ENCODE results near the gene ABCF3. TPM values are rescaled to one million over a fixed set of nuclear protein-coding genes. Genes with fewer than 3 reads are reported as not detected.
"Not testable (repeated sequence)": the region's sequence is repeated elsewhere in the genome, so short reads cannot be mapped to it uniquely, and the experiment has no call there.

The ABCF3 gene
- total RNA-seq (2014; rRNA removed; shearing (Covaris generic)): 27.4 and 43.4 TPM in 2 replicates

GRCh38 chr3:184186184-184186901 is at the start of gene ABCF3:
Gene ABCF3, plus strand, starts transcription at chr3:184186199. Its CDS starts 9 bp downstream, at chr3:184186208.
- DNase-seq (ENCODE audit: low read depth): peak; percentile 51

- DNase-seq (ENCODE audit: low read depth): no peak
These were observed 45.6 kb upstream of the ABCF3 start for GRCh38 chr3:184140436-184140835.

GRCh38 chr3:184142199-184142598 is 43.8 kb upstream of the ABCF3 start:
- DNase-seq (ENCODE audit: low read depth): no peak

GRCh38 chr3:184143327-184143726 is 42.7 kb upstream of the ABCF3 start:
- no peak for DNase-seq (ENCODE audit: low read depth)

GRCh38 chr3:184144505-184144904 is 41.5 kb upstream of the ABCF3 start:
- no peak for DNase-seq (ENCODE audit: low read depth)

- DNase-seq (ENCODE audit: low read depth): peak; percentile 76
These were observed 40.9 kb upstream of the ABCF3 start for GRCh38 chr3:184145111-184145524.

- no peak for DNase-seq (ENCODE audit: low read depth)
These were observed 40.2 kb upstream of the ABCF3 start for GRCh38 chr3:184145751-184146270.

GRCh38 chr3:184148076-184148475 is 37.9 kb upstream of the ABCF3 start:
- DNase-seq (ENCODE audit: low read depth): no peak

- no peak for DNase-seq (ENCODE audit: low read depth)
These were observed 36.9 kb upstream of the ABCF3 start for GRCh38 chr3:184149123-184149522.

- DNase-seq (ENCODE audit: low read depth): not testable (repeated sequence)
These were observed 36.2 kb upstream of the ABCF3 start for GRCh38 chr3:184149770-184150169.

GRCh38 chr3:184154885-184155643 is 30.9 kb upstream of the ABCF3 start, which contains the start of gene DVL3:
Gene DVL3, plus strand, starts transcription at chr3:184155377. Its CDS starts 259 bp downstream, at chr3:184155636.
- peak; percentile 71 for DNase-seq (ENCODE audit: low read depth)

- DNase-seq (ENCODE audit: low read depth): peak; percentile 50
These were observed 30.1 kb upstream of the ABCF3 start for GRCh38 chr3:184155644-184156521.

- DNase-seq (ENCODE audit: low read depth): peak; percentile 44
These were observed 29.5 kb upstream of the ABCF3 start for GRCh38 chr3:184156522-184156955.

GRCh38 chr3:184157206-184157605 is 28.8 kb upstream of the ABCF3 start:
- no peak for DNase-seq (ENCODE audit: low read depth)

GRCh38 chr3:184158404-184158803 is 27.6 kb upstream of the ABCF3 start:
- DNase-seq (ENCODE audit: low read depth): no peak

GRCh38 chr3:184160456-184160855 is 25.5 kb upstream of the ABCF3 start:
- no peak for DNase-seq (ENCODE audit: low read depth)

GRCh38 chr3:184162571-184163070 is 23.4 kb upstream of the ABCF3 start:
- DNase-seq (ENCODE audit: low read depth): not testable (repeated sequence)

GRCh38 chr3:184164648-184165330 is 21.2 kb upstream of the ABCF3 start:
- no peak for DNase-seq (ENCODE audit: low read depth)

GRCh38 chr3:184165543-184165942 is 20.5 kb upstream of the ABCF3 start:
- DNase-seq (ENCODE audit: low read depth): no peak

GRCh38 chr3:184166671-184167070 is 19.3 kb upstream of the ABCF3 start:
- DNase-seq (ENCODE audit: low read depth): no peak

- DNase-seq (ENCODE audit: low read depth): no peak
These were observed 18.2 kb upstream of the ABCF3 start for GRCh38 chr3:184167786-184168185.
